H1 (cell line): Measurements from ENCODE around the gene ZNF140. TPM values are rescaled to one million over a fixed set of nuclear protein-coding genes. Genes with fewer than 3 reads are reported as not detected.
A peak's percentile ranks its signal among the peaks of the same experiment; 100 is the strongest.

Experiments used
- CTCF ChIA-PET: fragments of 300-600 bp; sonication (Branson Sonifier 250); formaldehyde crosslinking; loops from one replicate; lab custom pipeline; 2021; ENCODE audit not compliant: partially characterized antibody; lab: Charles Lee
- POLR2A ChIA-PET: fragments of 300-600 bp; sonication (Branson Sonifier 250); formaldehyde crosslinking; loops from one replicate; lab custom pipeline; 2021; ENCODE audit warnings: inconsistent platforms; ENCODE audit not compliant: partially characterized antibody; lab: Charles Lee
- DNase-seq, 2 experiments: peaks; one replicate each; pipeline versions ENCODE4 v3.0.0 to v3.0.0-alpha.2; 2010 to 2022; ENCODE audit warnings: low spot score in 2 of 2, low read depth in 1 of 2, mixed read lengths in 1 of 2
- FAIRE-seq: peaks from 2 replicates; lab custom pipeline; 2011; peaks lifted over from hg19 to GRCh38; lab: Jason Lieb, UNC
- H2AFZ ChIP-seq: 2 replicates; pipeline ENCODE4 v1.8.1; 2012; ENCODE audit warnings: low read length, inconsistent platforms
- H2AK5ac ChIP-seq: 2 replicates; pipeline ENCODE4 v1.6.1; 2013; ENCODE audit warnings: low read depth, low read length
- H2BK120ac ChIP-seq: replicated peaks from 2 replicates; pipeline ENCODE3; 2013; ENCODE audit warnings: low read depth, low read length, inconsistent platforms
- H2BK12ac ChIP-seq: 2 replicates; pipeline ENCODE4 v1.6.1; 2013; ENCODE audit warnings: low read depth, low read length
- H2BK15ac ChIP-seq: 2 replicates; pipeline ENCODE4 v1.6.1; 2013; ENCODE audit warnings: low read length
- H2BK20ac ChIP-seq: 2 replicates; pipeline ENCODE4 v1.6.1; 2013; ENCODE audit warnings: low read length
- H2BK5ac ChIP-seq: 2 replicates; pipeline ENCODE4 v1.6.1; 2013; ENCODE audit warnings: low read depth, low read length
- H3K14ac ChIP-seq: 2 replicates; pipeline ENCODE4 v1.6.1; 2013; ENCODE audit warnings: inconsistent platforms; ENCODE audit not compliant: insufficient read length
- H3K18ac ChIP-seq: 2 replicates; pipeline ENCODE4 v1.6.1; 2013; ENCODE audit warnings: low read length; ENCODE audit errors: extremely low read depth
- H3K23ac ChIP-seq: 2 replicates; pipeline ENCODE4 v1.6.1; 2013; ENCODE audit warnings: inconsistent platforms; ENCODE audit not compliant: insufficient read length
- H3K23me2 ChIP-seq: 2 replicates; pipeline ENCODE4 v1.6.1; 2013; ENCODE audit warnings: low read depth, low read length
- H3K27ac ChIP-seq: 2 replicates; pipeline ENCODE4 v1.6.1; 2011; ENCODE audit warnings: low read depth, low read length, inconsistent platforms
- H3K27me3 ChIP-seq, 4 experiments: replicated peaks in 1 of 4; 1 replicate in 1 of 4; 2 replicates in 3 of 4; pipeline versions ENCODE4 v1.6.1 to v1.8.1; 2011 to 2013; ENCODE audit warnings: low read length in 3 of 4, mild to moderate bottlenecking in 3 of 4, inconsistent platforms in 2 of 4, mixed read lengths in 2 of 4, moderate library complexity in 1 of 4; ENCODE audit not compliant: control insufficient read depth in 3 of 4, insufficient read depth in 3 of 4; ENCODE audit errors: extremely low read depth in 1 of 4
- H3K36me3 ChIP-seq, 4 experiments: 2 replicates each; pipeline versions ENCODE4 v1.6.1 to v1.8.1; 2011 to 2013; ENCODE audit warnings: mild to moderate bottlenecking in 4 of 4, low read length in 3 of 4, moderate library complexity in 2 of 4, control low read depth in 1 of 4, inconsistent platforms in 1 of 4; ENCODE audit not compliant: insufficient read depth in 4 of 4, control insufficient read depth in 2 of 4
- H3K4ac ChIP-seq: replicated peaks from 2 replicates; pipeline ENCODE3; 2013; ENCODE audit warnings: low read length, low read depth, mixed read lengths, inconsistent platforms; ENCODE audit not compliant: insufficient read length
- H3K4me1 ChIP-seq, 4 experiments: replicated peaks in 1 of 4; 1 replicate in 1 of 4; 2 replicates in 3 of 4; pipeline versions ENCODE4 v1.6.1 to v1.8.1; 2011 to 2013; ENCODE audit warnings: low read length in 3 of 4, inconsistent platforms in 2 of 4, mixed read lengths in 1 of 4; ENCODE audit not compliant: insufficient read depth in 4 of 4, control insufficient read depth in 3 of 4
- H3K4me2 ChIP-seq, 2 experiments: 2 replicates each; pipeline versions ENCODE4 v1.6.1 to v1.8.1; 2011 to 2013; ENCODE audit warnings: low read depth in 2 of 2, low read length in 2 of 2, control low read depth in 1 of 2, inconsistent platforms in 1 of 2, mild to moderate bottlenecking in 1 of 2; ENCODE audit not compliant: insufficient read depth in 1 of 2
- H3K4me3 ChIP-seq, 4 experiments: fragments of 200-600, 300-600 bp in 1 of 4; sonication (generic), shearing (Covaris generic), sonication (Bioruptor Twin) in 1 of 4; 2 replicates each; pipeline versions ENCODE4 v1.5.1 to v1.8.1; 2011 to 2016; ENCODE audit warnings: low read length in 4 of 4, low read depth in 3 of 4, control low read depth in 2 of 4, inconsistent platforms in 2 of 4, mild to moderate bottlenecking in 2 of 4, mixed read lengths in 1 of 4, moderate library complexity in 1 of 4; ENCODE audit not compliant: insufficient read depth in 2 of 4; ENCODE audit errors: extremely low read depth in 1 of 4
- H3K56ac ChIP-seq: replicated peaks from 2 replicates; pipeline ENCODE3; 2013; ENCODE audit warnings: low read depth, mild to moderate bottlenecking, mixed read lengths, low read length, inconsistent platforms; ENCODE audit not compliant: insufficient read length
- H3K79me1 ChIP-seq: 2 replicates; pipeline ENCODE4 v1.6.1; 2013; ENCODE audit warnings: low read depth, low read length, control low read depth
- H3K79me2 ChIP-seq, 2 experiments: 2 replicates each; pipeline versions ENCODE4 v1.6.1 to v1.8.1; 2012 to 2013; ENCODE audit warnings: low read length in 2 of 2, mild to moderate bottlenecking in 2 of 2, inconsistent platforms in 1 of 2; ENCODE audit not compliant: insufficient read depth in 2 of 2, control insufficient read depth in 1 of 2
- H3K9ac ChIP-seq, 4 experiments: replicated peaks in 1 of 4; 1 replicate in 1 of 4; 2 replicates in 3 of 4; pipeline versions ENCODE4 v1.6.1 to v1.8.1; 2011 to 2013; ENCODE audit warnings: low read depth in 3 of 4, low read length in 3 of 4, control low read depth in 2 of 4, mild to moderate bottlenecking in 2 of 4, moderate library complexity in 2 of 4, inconsistent platforms in 1 of 4; ENCODE audit errors: extremely low read depth in 1 of 4
- H3K9me3 ChIP-seq, 2 experiments: 2 replicates each; pipeline versions ENCODE4 v1.6.1 to v1.8.1; 2012 to 2013; ENCODE audit warnings: mild to moderate bottlenecking in 2 of 2, moderate library complexity in 2 of 2, control low read depth in 1 of 2, inconsistent platforms in 1 of 2, low read depth in 1 of 2, low read length in 1 of 2, mixed read lengths in 1 of 2; ENCODE audit not compliant: insufficient read depth in 2 of 2
- H4K20me1 ChIP-seq, 2 experiments: replicated peaks in 1 of 2; 2 replicates each; pipeline versions ENCODE3 to v1.8.1; 2011 to 2013; ENCODE audit warnings: inconsistent platforms in 2 of 2, low read length in 2 of 2, mild to moderate bottlenecking in 1 of 2; ENCODE audit not compliant: insufficient read depth in 2 of 2, control insufficient read depth in 1 of 2
- H4K5ac ChIP-seq: 2 replicates; pipeline ENCODE4 v1.6.1; 2013; ENCODE audit warnings: low read length, low read depth, mixed read lengths, inconsistent platforms; ENCODE audit not compliant: insufficient read length
- H4K8ac ChIP-seq: 2 replicates; pipeline ENCODE4 v1.8.0; 2013; ENCODE audit warnings: mild to moderate bottlenecking, moderate library complexity, low read length, inconsistent platforms; ENCODE audit not compliant: insufficient read depth; ENCODE audit errors: extremely low read depth
- H4K91ac ChIP-seq: replicated peaks from 2 replicates; pipeline ENCODE3; 2013; ENCODE audit warnings: low read length, mixed read lengths, inconsistent platforms; ENCODE audit not compliant: insufficient read length
- ASH2L ChIP-seq: fragments of 200-600, 300-600 bp; sonication (generic); IDR thresholded peaks from one replicate; pipeline ENCODE4 v1.7.1; 2017; ENCODE audit warnings: low read length
- BCL11A ChIP-seq, 2 experiments: IDR thresholded peaks; one replicate each; pipeline ENCODE4 v1.6.1; 2011; ENCODE audit warnings: low read depth in 2 of 2, low read length in 2 of 2, mild to moderate bottlenecking in 2 of 2
- CHD2 ChIP-seq: IDR thresholded peaks from 2 replicates; pipeline ENCODE4 v1.6.1; 2012; ENCODE audit warnings: low read length, improper control_type of control experiment
- CTBP2 ChIP-seq: IDR thresholded peaks from 2 replicates; pipeline ENCODE4 v1.7.0; 2011; ENCODE audit warnings: borderline replicate concordance, mild to moderate bottlenecking, moderate library complexity, mixed read lengths, low read length; ENCODE audit not compliant: insufficient read depth, insufficient read length
- GABPA ChIP-seq: IDR thresholded peaks from 2 replicates; pipeline ENCODE4 v1.6.1; 2011; ENCODE audit warnings: mild to moderate bottlenecking, low read length, moderate library complexity, borderline replicate concordance; ENCODE audit not compliant: insufficient read depth
- GTF2F1 ChIP-seq: IDR thresholded peaks from 2 replicates; pipeline ENCODE4 v1.6.1; 2012; ENCODE audit warnings: low read depth, low read length, improper control_type of control experiment, borderline replicate concordance
- PHF8 ChIP-seq: fragments of 200-600 bp; sonication (generic); conservative IDR thresholded peaks from 2 replicates; pipeline ENCODE4 v1.7.1; 2012; ENCODE audit warnings: low read depth, mild to moderate bottlenecking, inconsistent platforms, low read length, moderate library complexity
- RBBP5 ChIP-seq: IDR thresholded peaks from 2 replicates; pipeline ENCODE4 v1.7.1; 2012; ENCODE audit warnings: low read depth, mild to moderate bottlenecking, inconsistent platforms, low read length, moderate library complexity, borderline replicate concordance
- SP2 ChIP-seq: IDR thresholded peaks from 2 replicates; pipeline ENCODE4 v1.6.1; 2012; ENCODE audit warnings: mild to moderate bottlenecking, low read length, inconsistent platforms
- SUZ12 ChIP-seq: fragments of 200-600 bp; sonication (generic); IDR thresholded peaks from 2 replicates; pipeline ENCODE4 v1.6.1; 2012; ENCODE audit warnings: mild to moderate bottlenecking, inconsistent platforms, low read length, moderate library complexity, mixed read lengths
- TCF12 ChIP-seq: IDR thresholded peaks from 2 replicates; pipeline ENCODE4 v1.6.1; 2011; ENCODE audit warnings: low read depth, mild to moderate bottlenecking, low read length
- WGBS, 2 experiments: shearing (Covaris generic) in 1 of 2; methylation state at CpG; one replicate each; pipeline versions ENCODE4 v1.1.6 to v1.1.7; 2013 to 2015; ENCODE audit warnings: low lambda C conversion rate in 2 of 2, mixed read lengths in 2 of 2, inconsistent platforms in 1 of 2, low coverage in 1 of 2, missing lambda C conversion rate in 1 of 2; ENCODE audit not compliant: insufficient replicate concordance in 2 of 2, insufficient coverage in 1 of 2, insufficient read length in 1 of 2; ENCODE audit errors: extremely low coverage in 1 of 2, missing lambda C conversion rate in 1 of 2; 5-methylcytosine and 5-hydroxymethylcytosine counted together
- polyA plus RNA-seq, 7 experiments: library from polyadenylated mRNA; depleted of rRNA in 3 of 7; stranded (reverse) in 5 of 7; unstranded in 2 of 7; fragments of >200 nt in 5 of 7; fragments of 200-250 nt in 2 of 7; gene quantifications; 1 replicate in 5 of 7; 2 replicates in 1 of 7; 4 replicates in 1 of 7; pipeline versions ENCODE4 v1.2.1 to v1.2.3, GENCODE V29; 2011 to 2013; ENCODE audit warnings: missing spikeins in 2 of 7, mixed read lengths in 2 of 7
- total RNA-seq: library from RNA; stranded (reverse); fragmentation: NEBNext Ultra II Directional; extraction: Animal tissue kit (Norgen Biotek cat#: 25700); gene quantifications from 2 replicates; pipeline ENCODE4 v1.2.1, GENCODE V29; 2021

The ZNF140 gene
- total and polyA plus RNA-seq, 2 of the 8 experiments (the other 6 are each of a cell fraction or from before 2014, with no cell fraction given), result 7.5 to 14.3 TPM

GRCh38 chr12:133107121-133107520 is 26.4 kb downstream of the ZNF140 start:
- Histone ChIP-seq H2BK15ac (no peak overlapping the region), H3K23ac (no peak overlapping the region), H3K4me3 (peak overlapping the region in 1 of 4 experiments; percentile 24; a peak in 1 of 8 replicates), H3K27me3 (no peaks in the 10 kb centered on the region), H2BK5ac (no peak overlapping the region), H2BK12ac (no peak overlapping the region), H2BK120ac (no peak overlapping the region), H2AFZ (no peak overlapping the region), H3K14ac (no peak overlapping the region), H3K36me3 (peaks cover 5 to 76% (median 37%) of the 10 kb centered on the region in 4 experiments; a peak in 7 of 8 replicates), H3K4me2 (no peak overlapping the region), H4K8ac (no peak overlapping the region), H3K9me3 (peaks cover 76 to 93% of the 10 kb centered on the region in 2 experiments), H2BK20ac (no peak overlapping the region), H3K23me2 (no peaks in the 10 kb centered on the region), H3K79me1 (no peaks in the 10 kb centered on the region), H4K91ac (no peak overlapping the region), H3K27ac (no peak overlapping the region), H3K56ac (no peak overlapping the region), H3K18ac (no peak overlapping the region), H3K4me1 (no peaks in the 10 kb centered on the region), H2AK5ac (no peak overlapping the region), H3K79me2 (no peaks in the 10 kb centered on the region), H4K20me1 (no peaks in the 10 kb centered on the region)
- 76% methylated on average over 1 of the region's 1 CpG; no CpG with 5 or more reads in 1 of the 2 experiments for WGBS, 2 experiments
- no peak for DNase-seq
- no peak for FAIRE-seq
- ChIA-PET POLR2A (interaction anchor here (0.7 to 1.2 kb wide), 2 partner anchors 49 to 68 kb away, joined by 3 read pairs; no protein-coding TSS in a partner anchor), CTCF (interaction anchor here (1.2 kb wide), 1 partner anchor 74 kb away, joined by 3 read pairs; the partner anchor contains the start of gene ZNF268)
- TF ChIP-seq CTBP2 (no peak), GTF2F1 (no peak), BCL11A (IDR thresholded peaks at IDR 0.05; ENCODE audit: low read depth in 2 of 2, low read length in 2 of 2) (no peak), PHF8 (no peak), ASH2L (no peak), SUZ12 (no peak), RBBP5 (no peak), GABPA (no peak), TCF12 (no peak), SP2 (no peak), CHD2 (no peak)
- TF ChIP-seq, all 59 proteins: peak for 0
- no peak overlapping the region for H4K5ac ChIP-seq
- no peak overlapping the region for H3K9ac ChIP-seq
- no peak overlapping the region for H3K4ac ChIP-seq
